Panc1 (cell line): ENCODE results near the gene AMN1. TPM values are rescaled to one million over a fixed set of nuclear protein-coding genes. Genes with fewer than 3 reads are reported as not detected.

Experiments used
- ATAC-seq: fragments of 200-7000 bp; cut with Tn5 transposase; 2 replicates; pipeline ENCODE4 v1.9.1; 2020; ENCODE audit warnings: mild to moderate bottlenecking, moderate library complexity
- BruUV-seq: library from RNA; stranded (reverse); fragments of 400-500 nt; replicated peaks from 2 replicates; lab custom pipeline; 2021; lab: Mats Ljungman, UMichigan
- CTCF ChIA-PET: fragments of 300-600 bp; sonication (Branson Sonifier 250); formaldehyde crosslinking; loops from one replicate; lab custom pipeline; 2022; ENCODE audit warnings: antibody characterized with exemption; lab: Charles Lee
- POLR2A ChIA-PET: fragments of 300-600 bp; sonication (Branson Sonifier 250); formaldehyde crosslinking; loops from one replicate; lab custom pipeline; 2022; ENCODE audit warnings: antibody characterized with exemption; lab: Charles Lee
- DNase-seq: peaks from one replicate; pipeline ENCODE4 v3.0.0-alpha.2; 2010; ENCODE audit warnings: low read depth, low spot score
- H3K27ac ChIP-seq: 2 replicates; pipeline ENCODE4 v1.5.1; 2011; ENCODE audit warnings: mild to moderate bottlenecking, low read length, inconsistent platforms
- H3K27me3 ChIP-seq: fragments of 200-500 bp; sonication (Bioruptor generic); 2 replicates; pipeline ENCODE4 v1.6.0; 2014; ENCODE audit warnings: low read length, inconsistent platforms; ENCODE audit not compliant: control insufficient read depth, insufficient read depth
- H3K36me3 ChIP-seq: fragments of 200-500 bp; sonication (Bioruptor generic); 2 replicates; pipeline ENCODE4 v1.5.1; 2014; ENCODE audit warnings: inconsistent platforms, mild to moderate bottlenecking, low read length, moderate library complexity; ENCODE audit not compliant: control insufficient read depth, insufficient read depth
- H3K4me1 ChIP-seq: 2 replicates; pipeline ENCODE4 v1.5.1; 2011; ENCODE audit warnings: inconsistent platforms, mild to moderate bottlenecking, low read length, moderate library complexity; ENCODE audit not compliant: control insufficient read depth, insufficient read depth
- H3K4me3 ChIP-seq, 2 experiments: 2 replicates each; pipeline ENCODE4 v1.5.1; 2011 to 2012; ENCODE audit warnings: low read depth in 2 of 2, low read length in 2 of 2, mild to moderate bottlenecking in 2 of 2, inconsistent platforms in 1 of 2, moderate library complexity in 1 of 2
- H3K9me3 ChIP-seq: fragments of 200-500 bp; sonication (Bioruptor generic); 2 replicates; pipeline ENCODE4 v1.5.1; 2014; ENCODE audit warnings: low read depth, mild to moderate bottlenecking, inconsistent platforms, low read length, moderate library complexity; ENCODE audit not compliant: control insufficient read depth, insufficient read depth
- POLR2AphosphoS5 ChIP-seq: IDR thresholded peaks from 2 replicates; pipeline ENCODE4 v1.6.1; 2012; ENCODE audit warnings: mild to moderate bottlenecking, low read depth, low read length, moderate library complexity
- SIN3A ChIP-seq: IDR thresholded peaks from 2 replicates; pipeline ENCODE4 v1.6.1; 2012; ENCODE audit warnings: low read depth, mild to moderate bottlenecking, low read length, moderate library complexity, borderline replicate concordance; ENCODE audit not compliant: insufficient read depth
- TCF7L2 ChIP-seq: IDR thresholded peaks from 2 replicates; pipeline ENCODE4 v1.6.1; 2011; ENCODE audit warnings: mild to moderate bottlenecking, low read depth, low read length, inconsistent platforms
- in situ Hi-C: cut with HindIII; loops from 2 replicates; pipeline ENCODE4 v1.10.0; 2016; ENCODE audit warnings: low sequenced_read_pairs, low pct_unique_long_range_greater_than_20kb
- intact Hi-C: fragments of 100-400 bp; cut with micrococcal nuclease; formaldehyde crosslinking; loops from one replicate; pipeline ENCODE4 v1.10.0; 2022; ENCODE audit not compliant: unreplicated experiment
- total RNA-seq: library from RNA; stranded (reverse); gene quantifications from one replicate; pipeline ENCODE4 v1.2.1, GENCODE V29; 2021; ENCODE audit not compliant: unreplicated experiment
- TF ChIP-seq, protein P1 (sequence below): fragments of 450-650 bp; IDR thresholded peaks from 2 replicates; pipeline ENCODE4 v1.5.1; 2017; ENCODE audit warnings: mild to moderate bottlenecking
- TF ChIP-seq, protein P2 (sequence below), 2 experiments: IDR thresholded peaks; 2 replicates each; pipeline ENCODE4 v1.6.1; 2011 to 2012; ENCODE audit warnings: low read depth in 2 of 2, control low read depth in 1 of 2, low read length in 1 of 2, mild to moderate bottlenecking in 1 of 2, moderate library complexity in 1 of 2; ENCODE audit not compliant: insufficient read depth in 1 of 2

The AMN1 gene
- total RNA-seq, 1 experiment from 2014 or later = 16.4 TPM

DNA sequence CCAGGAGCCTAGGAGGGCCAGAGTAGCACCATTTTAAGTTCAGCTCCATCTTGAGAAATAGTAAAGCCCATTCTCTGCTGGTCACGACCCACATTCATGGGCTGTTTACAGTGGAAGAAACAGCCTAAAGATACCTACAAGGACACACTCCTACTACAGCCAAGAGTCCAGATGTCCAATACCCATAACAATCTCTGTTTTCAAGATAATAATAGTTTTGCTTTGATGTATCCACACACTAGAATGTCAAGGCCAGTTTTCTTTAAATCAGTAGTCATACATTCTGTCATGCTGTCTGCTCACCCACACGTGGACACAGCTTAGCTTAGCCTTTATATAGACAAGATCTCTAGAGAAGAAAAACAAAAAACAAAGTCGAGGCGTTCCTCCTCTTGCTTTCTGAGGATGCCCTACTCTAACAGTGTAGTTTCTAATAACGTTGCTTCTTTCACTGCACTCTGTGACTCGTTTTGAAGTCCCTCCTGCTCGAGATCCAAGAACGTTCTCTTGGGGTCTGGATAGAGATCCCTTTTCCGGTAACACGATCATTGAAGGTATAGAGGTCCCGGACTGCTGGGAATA is 87.2 kb downstream of the AMN1 start:
- POLR2A ChIA-PET = interaction anchor here (0.5 to 0.6 kb wide), 2 partner anchors 65 to 265 kb away, joined by 4 to 10 read pairs; no protein-coding TSS in a partner anchor
- no peaks in the 10 kb centered on the region for H3K27me3 ChIP-seq
- DNase-seq (no peak), ATAC-seq (no peak)
- in situ Hi-C loops = no loop called here
- CTCF ChIA-PET = no interaction called here
- H3K27ac ChIP-seq = no peak overlapping the region
- intact Hi-C loops = no loop called here
- no peak overlapping the region for H3K4me3 ChIP-seq
- H3K9me3 ChIP-seq = no peaks in the 10 kb centered on the region
- TF ChIP-seq POLR2AphosphoS5 = no peak
- TF ChIP-seq SIN3A = no peak
- TF ChIP-seq TCF7L2 = no peak
- TF ChIP-seq, protein P1, sequence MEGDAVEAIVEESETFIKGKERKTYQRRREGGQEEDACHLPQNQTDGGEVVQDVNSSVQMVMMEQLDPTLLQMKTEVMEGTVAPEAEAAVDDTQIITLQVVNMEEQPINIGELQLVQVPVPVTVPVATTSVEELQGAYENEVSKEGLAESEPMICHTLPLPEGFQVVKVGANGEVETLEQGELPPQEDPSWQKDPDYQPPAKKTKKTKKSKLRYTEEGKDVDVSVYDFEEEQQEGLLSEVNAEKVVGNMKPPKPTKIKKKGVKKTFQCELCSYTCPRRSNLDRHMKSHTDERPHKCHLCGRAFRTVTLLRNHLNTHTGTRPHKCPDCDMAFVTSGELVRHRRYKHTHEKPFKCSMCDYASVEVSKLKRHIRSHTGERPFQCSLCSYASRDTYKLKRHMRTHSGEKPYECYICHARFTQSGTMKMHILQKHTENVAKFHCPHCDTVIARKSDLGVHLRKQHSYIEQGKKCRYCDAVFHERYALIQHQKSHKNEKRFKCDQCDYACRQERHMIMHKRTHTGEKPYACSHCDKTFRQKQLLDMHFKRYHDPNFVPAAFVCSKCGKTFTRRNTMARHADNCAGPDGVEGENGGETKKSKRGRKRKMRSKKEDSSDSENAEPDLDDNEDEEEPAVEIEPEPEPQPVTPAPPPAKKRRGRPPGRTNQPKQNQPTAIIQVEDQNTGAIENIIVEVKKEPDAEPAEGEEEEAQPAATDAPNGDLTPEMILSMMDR = no peak
- TF ChIP-seq, protein P2, sequence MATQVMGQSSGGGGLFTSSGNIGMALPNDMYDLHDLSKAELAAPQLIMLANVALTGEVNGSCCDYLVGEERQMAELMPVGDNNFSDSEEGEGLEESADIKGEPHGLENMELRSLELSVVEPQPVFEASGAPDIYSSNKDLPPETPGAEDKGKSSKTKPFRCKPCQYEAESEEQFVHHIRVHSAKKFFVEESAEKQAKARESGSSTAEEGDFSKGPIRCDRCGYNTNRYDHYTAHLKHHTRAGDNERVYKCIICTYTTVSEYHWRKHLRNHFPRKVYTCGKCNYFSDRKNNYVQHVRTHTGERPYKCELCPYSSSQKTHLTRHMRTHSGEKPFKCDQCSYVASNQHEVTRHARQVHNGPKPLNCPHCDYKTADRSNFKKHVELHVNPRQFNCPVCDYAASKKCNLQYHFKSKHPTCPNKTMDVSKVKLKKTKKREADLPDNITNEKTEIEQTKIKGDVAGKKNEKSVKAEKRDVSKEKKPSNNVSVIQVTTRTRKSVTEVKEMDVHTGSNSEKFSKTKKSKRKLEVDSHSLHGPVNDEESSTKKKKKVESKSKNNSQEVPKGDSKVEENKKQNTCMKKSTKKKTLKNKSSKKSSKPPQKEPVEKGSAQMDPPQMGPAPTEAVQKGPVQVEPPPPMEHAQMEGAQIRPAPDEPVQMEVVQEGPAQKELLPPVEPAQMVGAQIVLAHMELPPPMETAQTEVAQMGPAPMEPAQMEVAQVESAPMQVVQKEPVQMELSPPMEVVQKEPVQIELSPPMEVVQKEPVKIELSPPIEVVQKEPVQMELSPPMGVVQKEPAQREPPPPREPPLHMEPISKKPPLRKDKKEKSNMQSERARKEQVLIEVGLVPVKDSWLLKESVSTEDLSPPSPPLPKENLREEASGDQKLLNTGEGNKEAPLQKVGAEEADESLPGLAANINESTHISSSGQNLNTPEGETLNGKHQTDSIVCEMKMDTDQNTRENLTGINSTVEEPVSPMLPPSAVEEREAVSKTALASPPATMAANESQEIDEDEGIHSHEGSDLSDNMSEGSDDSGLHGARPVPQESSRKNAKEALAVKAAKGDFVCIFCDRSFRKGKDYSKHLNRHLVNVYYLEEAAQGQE (IDR thresholded peaks at IDR 0.05; ENCODE audit: insufficient read depth in 1 of 2, low read depth in 2 of 2, low read length in 1 of 2) = no peak
- H3K36me3 ChIP-seq = no peaks in the 10 kb centered on the region
- BruUV-seq = no TSS peak
- H3K4me1 ChIP-seq = no peaks in the 10 kb centered on the region

GRCh38 chr12:31634620-31635019 is 94.2 kb downstream of the AMN1 start:
- intact Hi-C loops = no loop called here
- no peak overlapping the region for H3K27ac ChIP-seq
- CTCF ChIA-PET = interaction anchor here (1.0 kb wide), 1 partner anchor 232 kb away, joined by 4 read pairs; no protein-coding TSS in a partner anchor
- POLR2A ChIA-PET = no interaction called here
- 0 out of 2 replicates have a peak, but pooled peaks cover 4% of the 10 kb centered on the region for H3K4me1 ChIP-seq
- DNase-seq (no peak), ATAC-seq (no peak)
- H3K27me3 ChIP-seq = no peaks in the 10 kb centered on the region
- BruUV-seq = no TSS peak
- TF ChIP-seq, protein P1 = no peak
- TF ChIP-seq, protein P2 (IDR thresholded peaks at IDR 0.05; ENCODE audit: insufficient read depth in 1 of 2, low read depth in 2 of 2, low read length in 1 of 2) = no peak
- TF ChIP-seq POLR2AphosphoS5 = no peak
- no peak for TF ChIP-seq TCF7L2
- TF ChIP-seq SIN3A = no peak
- H3K36me3 ChIP-seq = no peaks in the 10 kb centered on the region
- H3K4me3 ChIP-seq = no peak overlapping the region
- in situ Hi-C loops = no loop called here
- no peaks in the 10 kb centered on the region for H3K9me3 ChIP-seq
